Upper lobe of left lung (tissue), 4 donors: Measurements from ENCODE around the gene DERL3.

Experiments used
- CTCF ChIP-seq, 6 experiments: fragments of 450-650 bp in 4 of 6; fragments of 200-600 bp in 2 of 6; sonication (generic) in 2 of 6; IDR thresholded peaks; one replicate each; pipeline ENCODE4 v1.5.1; 2016 to 2019; ENCODE audit warnings: antibody characterized with exemption in 6 of 6
- EP300 ChIP-seq, 4 donors: sonication (generic); formaldehyde crosslinking; IDR thresholded peaks; one replicate each; pipeline ENCODE4 v1.5.1; 2017; ENCODE audit warnings: antibody characterized with exemption in 4 of 4, control low read depth in 2 of 4
- POLR2A ChIP-seq, 4 donors: fragments of 450-650 bp; IDR thresholded peaks; one replicate each; pipeline ENCODE4 v1.5.1; 2016 to 2017; ENCODE audit warnings: antibody characterized with exemption in 4 of 4, mild to moderate bottlenecking in 2 of 4
- POLR2AphosphoS5 ChIP-seq, 2 donors: sonication (generic); formaldehyde crosslinking; IDR thresholded peaks; one replicate each; pipeline ENCODE4 v1.5.1; 2017; ENCODE audit warnings: antibody characterized with exemption in 2 of 2

GRCh38 chr22:23847991-23848864 is 9.4 kb upstream of the DERL3 start:
- TF ChIP-seq CTCF (IDR thresholded peaks at IDR 0.05) (no peak), POLR2AphosphoS5 (IDR thresholded peaks at IDR 0.05) (no peak), EP300 (IDR thresholded peaks at IDR 0.05) (no peak), POLR2A (IDR thresholded peaks at IDR 0.05) (no peak)
